H1 (cell line): ENCODE results near the gene MRTFA. TPM values are rescaled to one million over a fixed set of nuclear protein-coding genes. Genes with fewer than 3 reads are reported as not detected.

Experiments
- CTBP2 ChIP-seq: IDR thresholded peaks from 2 replicates; pipeline ENCODE4 v1.7.0; 2011; ENCODE audit warnings: borderline replicate concordance, mild to moderate bottlenecking, moderate library complexity, mixed read lengths, low read length; ENCODE audit not compliant: insufficient read depth, insufficient read length
- NANOG ChIP-seq: IDR thresholded peaks from 2 replicates; pipeline ENCODE4 v1.6.1; 2011; ENCODE audit warnings: low read length, low read depth, mild to moderate bottlenecking, inconsistent platforms; ENCODE audit not compliant: insufficient read depth, poor library complexity, severe bottlenecking
- polyA plus RNA-seq, 7 experiments: library from polyadenylated mRNA; depleted of rRNA in 3 of 7; stranded (reverse) in 5 of 7; unstranded in 2 of 7; fragments of >200 nt in 5 of 7; fragments of 200-250 nt in 2 of 7; gene quantifications; 1 replicate in 5 of 7; 2 replicates in 1 of 7; 4 replicates in 1 of 7; pipeline versions ENCODE4 v1.2.1 to v1.2.3, GENCODE V29; 2011 to 2013; ENCODE audit warnings: missing spikeins in 2 of 7, mixed read lengths in 2 of 7
- total RNA-seq: library from RNA; stranded (reverse); fragmentation: NEBNext Ultra II Directional; extraction: Animal tissue kit (Norgen Biotek cat#: 25700); gene quantifications from 2 replicates; pipeline ENCODE4 v1.2.1, GENCODE V29; 2021

The MRTFA gene
- total and polyA plus RNA-seq, 2 of the 8 experiments (the other 6 are each of a cell fraction or from before 2014, with no cell fraction given) = 5.4 to 37.9 TPM

GRCh38 chr22:40678493-40679248, 42.2 kb upstream of the MRTFA start (continued):
- no peak for TF ChIP-seq CTBP2
- no peak for TF ChIP-seq NANOG
